ENCODE data around the gene PSMA6.

DNA sequence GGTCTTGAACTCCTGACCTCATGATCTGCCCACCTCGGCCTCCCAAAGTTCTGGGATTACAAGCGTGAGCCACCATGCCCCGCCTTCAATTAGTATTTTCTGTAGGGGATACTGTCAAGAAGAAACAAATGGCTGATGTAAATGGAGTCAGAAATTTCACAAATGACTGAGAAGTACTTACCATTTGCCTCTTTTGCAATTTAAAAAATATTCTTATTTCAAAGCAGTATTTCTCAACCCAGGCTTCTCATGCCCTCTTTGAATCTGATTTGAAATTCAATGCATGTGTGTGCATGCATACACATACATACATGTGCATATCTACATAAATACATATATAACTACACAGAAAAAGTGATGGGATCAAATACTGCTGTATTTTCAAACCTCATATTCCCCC, 4.4 kb downstream of the PSMA6 start:
- no peak for TF ChIP-seq CTCF (IDR thresholded peaks at IDR 0.05)
- no peak for TF ChIP-seq POLR2A (IDR thresholded peaks at IDR 0.05)
